ENCODE data around the gene NR4A3. TPM values are rescaled to one million over a fixed set of nuclear protein-coding genes. Genes with fewer than 3 reads are reported as not detected.
"Not testable (repeated sequence)": the region's sequence is repeated elsewhere in the genome, so short reads cannot be mapped to it uniquely, and the experiment has no call there.

Gene NR4A3
- polyA plus RNA-seq, 12 donors, result 0.52 to 2.8 (median 0.88) TPM; not detected in 1

- DNase-seq, result no peak
These were observed 10.8 kb downstream of the NR4A3 start for GRCh38 chr9:99832558-99832864.

- no peak for DNase-seq
These were observed 12.1 kb downstream of the NR4A3 start for GRCh38 chr9:99833735-99834134.

GRCh38 chr9:99834474-99834873, 12.8 kb downstream of the NR4A3 start:
- DNase-seq, result no peak

- no peak for DNase-seq
These were observed 13.5 kb downstream of the NR4A3 start for GRCh38 chr9:99835142-99835541.

GRCh38 chr9:99835581-99835980, 13.9 kb downstream of the NR4A3 start:
- no peak for DNase-seq

- DNase-seq, result no peak
These were observed 18.4 kb downstream of the NR4A3 start for GRCh38 chr9:99840072-99840471.

GRCh38 chr9:99845063-99845462, 23.4 kb downstream of the NR4A3 start:
- DNase-seq, result no peak

- no peak for DNase-seq
These were observed 26.8 kb downstream of the NR4A3 start for GRCh38 chr9:99848447-99848846.

- no peak for DNase-seq
These were observed 29.2 kb downstream of the NR4A3 start for GRCh38 chr9:99850736-99851499.

GRCh38 chr9:99851500-99851822, 29.8 kb downstream of the NR4A3 start:
- DNase-seq, result no peak

- DNase-seq, result no peak
These were observed 30.9 kb downstream of the NR4A3 start for GRCh38 chr9:99852617-99853016.

GRCh38 chr9:99855467-99856176, 33.9 kb downstream of the NR4A3 start:
- no peak for DNase-seq

GRCh38 chr9:99857576-99857975, 35.9 kb downstream of the NR4A3 start:
- DNase-seq, result not testable (repeated sequence)

- no peak for DNase-seq
These were observed 36.4 kb downstream of the NR4A3 start for GRCh38 chr9:99858087-99858486.

GRCh38 chr9:99859243-99859980, 37.7 kb downstream of the NR4A3 start:
- DNase-seq, result peak; percentile 20

- peak; percentile 11 for DNase-seq
These were observed 38.6 kb downstream of the NR4A3 start for GRCh38 chr9:99860266-99860665.

- DNase-seq, result no peak
These were observed 42.3 kb downstream of the NR4A3 start for GRCh38 chr9:99863955-99864354.

- DNase-seq, result no peak
These were observed 44.7 kb downstream of the NR4A3 start for GRCh38 chr9:99866398-99866797.

GRCh38 chr9:99867536-99867935, 45.9 kb downstream of the NR4A3 start:
- DNase-seq, result no peak

- DNase-seq, result no peak
These were observed 46.3 kb downstream of the NR4A3 start for GRCh38 chr9:99867968-99868367.

GRCh38 chr9:99868845-99869244, 47.2 kb downstream of the NR4A3 start:
- no peak for DNase-seq

- DNase-seq, result no peak
These were observed 48.4 kb downstream of the NR4A3 start for GRCh38 chr9:99870126-99870525.

- DNase-seq, result no peak
These were observed 51.8 kb downstream of the NR4A3 start for GRCh38 chr9:99873531-99873930.
